ENCODE measurements around the gene TBC1D22B. TPM values are rescaled to one million over a fixed set of nuclear protein-coding genes. Genes with fewer than 3 reads are reported as not detected.

TBC1D22B gene
- total RNA-seq, 1 donor: 4.8 TPM

DNA sequence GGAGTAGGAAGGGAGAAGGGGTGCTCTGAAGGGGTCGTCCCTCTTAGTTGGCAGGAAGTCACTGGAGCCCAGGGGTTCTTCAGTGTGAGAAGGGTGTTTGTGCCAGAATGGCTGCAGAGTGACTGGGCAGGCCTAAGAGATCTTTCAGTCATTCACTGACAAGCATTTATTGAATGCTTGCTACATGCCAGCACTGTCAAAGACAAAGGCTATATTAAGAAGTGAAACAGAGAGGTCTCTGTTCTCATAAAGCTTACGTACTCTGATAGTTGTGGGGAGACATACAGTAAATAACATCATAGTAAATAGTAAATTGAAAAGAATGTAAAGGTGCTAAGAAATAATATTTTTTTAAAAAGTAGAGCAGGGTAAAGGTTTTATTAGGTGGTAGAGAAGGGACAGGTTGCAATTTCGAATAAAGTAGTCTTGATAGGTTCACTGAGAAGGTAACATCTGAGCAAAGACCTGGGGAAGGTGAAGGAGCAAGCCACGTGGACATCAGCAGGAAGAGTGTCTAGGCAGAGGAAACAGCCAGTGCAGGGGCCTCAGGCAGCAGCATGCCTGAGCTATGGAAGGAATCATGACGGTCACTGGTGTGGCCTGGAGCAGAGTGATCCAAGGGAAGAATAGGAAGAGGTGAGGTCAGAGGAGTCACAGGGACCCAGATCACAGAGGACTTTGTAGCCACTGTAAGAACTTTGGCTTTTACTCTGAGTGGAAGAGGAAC lies 59.9 kb downstream of the TBC1D22B start:
- no peak for TF ChIP-seq CTCF (IDR thresholded peaks at IDR 0.05; ENCODE audit: insufficient read depth, low read length)
- no peak for DNase-seq (ENCODE audit: low read depth)
- H3K4me3 ChIP-seq (ENCODE audit: low read depth, low read length): no peak overlapping the region

DNA sequence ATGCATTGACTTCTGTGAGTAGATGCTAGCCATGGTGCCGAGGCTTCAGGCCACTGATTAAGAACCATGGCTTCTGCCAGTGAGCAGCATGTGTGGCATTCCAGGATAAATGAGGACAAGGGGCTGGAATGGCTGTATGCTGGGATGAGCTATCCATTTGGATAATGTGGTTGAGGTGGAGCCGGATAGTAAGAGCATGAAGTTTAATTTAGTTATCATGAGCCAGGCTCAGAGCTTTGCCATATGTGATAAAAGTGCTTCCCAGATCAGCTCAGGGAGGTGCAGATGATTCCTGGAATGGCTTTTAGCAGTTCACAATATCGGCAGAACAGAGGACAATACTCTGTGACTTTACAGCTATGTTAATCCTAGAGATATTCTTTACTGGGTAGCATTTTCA lies 61.6 kb downstream of the TBC1D22B start:
- TF ChIP-seq CTCF (IDR thresholded peaks at IDR 0.05; ENCODE audit: insufficient read depth, low read length): no peak
- H3K4me3 ChIP-seq (ENCODE audit: low read depth, low read length): no peak overlapping the region
- no peak for DNase-seq (ENCODE audit: low read depth)

DNA sequence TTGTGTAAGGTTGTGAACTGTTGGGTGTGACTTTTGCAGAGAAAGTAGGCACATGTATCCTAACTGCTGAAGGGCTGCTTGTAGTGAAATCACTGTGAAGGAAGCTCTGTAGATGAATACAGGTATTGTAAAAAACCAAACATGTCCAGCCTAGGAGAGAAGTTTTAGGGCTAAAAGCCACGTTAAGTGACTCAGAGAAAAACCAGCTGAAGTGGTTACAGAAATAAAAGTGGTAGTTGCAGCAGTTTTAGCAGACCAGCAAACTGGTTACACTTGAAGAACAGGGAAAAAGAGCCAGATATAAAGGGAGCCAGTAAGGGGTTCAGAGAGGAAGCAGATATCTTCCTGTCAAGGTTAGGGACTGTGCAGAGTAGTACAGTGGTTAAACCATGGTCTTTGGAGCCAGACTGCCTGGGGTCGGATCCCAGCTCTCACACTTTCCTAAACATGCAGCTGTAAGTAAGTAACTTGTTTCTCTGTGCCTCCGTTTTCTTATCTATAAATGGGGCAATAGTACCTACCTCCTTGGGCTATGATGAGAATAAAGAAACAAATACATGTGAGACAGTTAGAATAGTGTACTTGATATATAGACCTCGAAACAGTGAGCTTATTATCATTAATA lies 62.4 kb downstream of the TBC1D22B start:
- H3K4me3 ChIP-seq (ENCODE audit: low read depth, low read length): no peak overlapping the region
- DNase-seq (ENCODE audit: low read depth): peak; percentile 26
- no peak for TF ChIP-seq CTCF (IDR thresholded peaks at IDR 0.05; ENCODE audit: insufficient read depth, low read length)

DNA sequence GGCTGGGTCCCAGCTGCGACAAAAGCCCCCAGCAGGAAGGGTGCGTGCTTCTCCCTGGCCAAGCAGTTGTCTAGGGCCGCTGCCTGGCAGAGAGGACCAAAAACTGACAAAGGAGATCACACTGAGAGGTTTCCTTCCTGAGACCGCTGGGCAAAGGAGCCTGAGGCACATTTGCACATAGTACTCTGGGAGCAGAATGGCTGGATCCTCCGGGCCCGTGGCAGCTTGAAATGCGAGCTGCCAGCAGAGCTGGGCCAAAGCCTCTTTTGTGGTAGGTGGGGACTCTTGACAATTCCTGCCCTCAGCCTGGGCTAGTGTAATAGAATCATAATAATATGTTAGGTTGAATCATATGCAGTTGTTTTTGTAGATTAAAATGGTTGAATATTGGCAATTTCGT lies 63.1 kb downstream of the TBC1D22B start:
- no peak for TF ChIP-seq CTCF (IDR thresholded peaks at IDR 0.05; ENCODE audit: insufficient read depth, low read length)
- DNase-seq (ENCODE audit: low read depth): no peak
- no peak overlapping the region for H3K4me3 ChIP-seq (ENCODE audit: low read depth, low read length)

GRCh38 chr6:37321101-37321500 lies 63.5 kb downstream of the TBC1D22B start:
- DNase-seq (ENCODE audit: low read depth): no peak
- TF ChIP-seq CTCF (IDR thresholded peaks at IDR 0.05; ENCODE audit: insufficient read depth, low read length): no peak
- H3K4me3 ChIP-seq (ENCODE audit: low read depth, low read length): no peak overlapping the region

GRCh38 chr6:37321516-37322415 lies 64.2 kb downstream of the TBC1D22B start:
- no peak overlapping the region for H3K4me3 ChIP-seq (ENCODE audit: low read depth, low read length)
- no peak for TF ChIP-seq CTCF (IDR thresholded peaks at IDR 0.05; ENCODE audit: insufficient read depth, low read length)
- DNase-seq (ENCODE audit: low read depth): no peak

Measured in fibroblast of the aortic adventitia (primary cell).